Measurements from ENCODE around the gene HSD17B14.

HSD17B14 gene

GRCh38 chr19:48870048-48870447, 33.8 kb upstream of the HSD17B14 start:
- Histone ChIP-seq H3K27me3 (ENCODE audit: insufficient read depth, poor library complexity, severe bottlenecking) (no peaks in the 10 kb centered on the region), H3K4me3 (replicated peaks; ENCODE audit: insufficient read depth, low read length) (no peak overlapping the region), H3K27ac (replicated peaks) (no peak overlapping the region)
- TF ChIP-seq CTCF (IDR thresholded peaks at IDR 0.05; ENCODE audit: insufficient read depth, low read length) (no peak), SPI1 (IDR thresholded peaks at IDR 0.05; ENCODE audit: borderline replicate concordance, low read depth) (no peak), GABPA (IDR thresholded peaks at IDR 0.05; ENCODE audit: low read depth) (no peak), POLR2AphosphoS5 (IDR thresholded peaks at IDR 0.05; ENCODE audit: low read depth) (no peak), REST (IDR thresholded peaks at IDR 0.05; ENCODE audit: insufficient replicate concordance, low read depth) (no peak)
- DNase-seq (ENCODE audit: low read depth in 1 of 2, low spot score in 1 of 2) = no peak

GRCh38 chr19:48868114-48868886, 32.0 kb upstream of the HSD17B14 start, which contains the start of gene PLEKHA4:
Gene PLEKHA4, minus strand, starts transcription at chr19:48868617. Its CDS starts 997 bp downstream, at chr19:48867620.
- no peaks in the 10 kb centered on the region for H3K27me3 ChIP-seq (ENCODE audit: insufficient read depth, poor library complexity, severe bottlenecking)
- TF ChIP-seq SPI1 (IDR thresholded peaks at IDR 0.05; ENCODE audit: borderline replicate concordance, low read depth) (peak; percentile 79), CTCF (IDR thresholded peaks at IDR 0.05; ENCODE audit: insufficient read depth, low read length) (no peak)
- DNase-seq (ENCODE audit: low read depth in 1 of 2, low spot score in 1 of 2) = no peak
- no peak within 1 kb of the TSS for H3K4me3 ChIP-seq (replicated peaks; ENCODE audit: insufficient read depth, low read length)
- H3K27ac ChIP-seq (replicated peaks) = no peak within 1 kb of the TSS

GRCh38 chr19:48867746-48868113, 31.4 kb upstream of the HSD17B14 start:
- no peak overlapping the region for H3K4me3 ChIP-seq (replicated peaks; ENCODE audit: insufficient read depth, low read length)
- no peak for DNase-seq (ENCODE audit: low read depth in 1 of 2, low spot score in 1 of 2)
- no peak overlapping the region for H3K27ac ChIP-seq (replicated peaks)
- TF ChIP-seq POLR2AphosphoS5 (IDR thresholded peaks at IDR 0.05; ENCODE audit: low read depth) (no peak), REST (IDR thresholded peaks at IDR 0.05; ENCODE audit: insufficient replicate concordance, low read depth) (no peak), SPI1 (IDR thresholded peaks at IDR 0.05; ENCODE audit: borderline replicate concordance, low read depth) (no peak), CTCF (IDR thresholded peaks at IDR 0.05; ENCODE audit: insufficient read depth, low read length) (no peak), GABPA (IDR thresholded peaks at IDR 0.05; ENCODE audit: low read depth) (no peak)
- no peaks in the 10 kb centered on the region for H3K27me3 ChIP-seq (ENCODE audit: insufficient read depth, poor library complexity, severe bottlenecking)

All from HL-60 (cell line).